ENCODE results near the gene RHOBTB3. TPM values are rescaled to one million over a fixed set of nuclear protein-coding genes. Genes with fewer than 3 reads are reported as not detected.

The RHOBTB3 gene
- total and polyA plus RNA-seq, 10 of the 15 experiments (the other 5 are each of a cell fraction or from before 2014, with no cell fraction given): 3.6 to 42.8 (median 8.4) TPM

GRCh38 chr5:95817430-95817829 lies 86.3 kb downstream of the RHOBTB3 start:
- Histone ChIP-seq H2AFZ (ENCODE audit: control insufficient read depth, low read depth, low read length) (no peak overlapping the region), H3K79me2 (ENCODE audit: control insufficient read depth, insufficient read depth, low read length) (peaks cover 62% of the 10 kb centered on the region), H3K4me2 (ENCODE audit: control insufficient read depth, insufficient read depth) (peak overlapping the region; percentile 95; the same call in 1 of the 2 replicates), H3K4me3 (peak overlapping the region; percentile 87; the same call in 1 of the 2 replicates), H3K9me3 (replicated peaks; ENCODE audit: control insufficient read depth, insufficient read depth, low read length) (no peaks in the 10 kb centered on the region), H4K20me1 (ENCODE audit: control insufficient read depth, insufficient read depth) (no peaks in the 10 kb centered on the region), H3K27me3 (replicated peaks in 1 of 2; ENCODE audit: control insufficient read depth in 2 of 2, insufficient read depth in 2 of 2, low read length in 1 of 2) (no peaks in the 10 kb centered on the region), H3K27ac (ENCODE audit: control insufficient read depth, insufficient read depth) (no peak overlapping the region), H3K36me3 (ENCODE audit: control insufficient read depth in 2 of 2, insufficient read depth in 2 of 2, low read length in 1 of 2) (peaks cover 2 to 24% of the 10 kb centered on the region in 2 experiments), H3K4me1 (ENCODE audit: control insufficient read depth, insufficient read depth, low read length) (peaks cover 7% of the 10 kb centered on the region; the same call in 1 of the 2 replicates), H3K9ac (ENCODE audit: control insufficient read depth, insufficient read depth, low read length) (no peak overlapping the region)
- intact Hi-C loops (cut with micrococcal nuclease; ENCODE audit: unreplicated experiment) (no loop called here), in situ Hi-C loops (cut with MboI) (no loop called here)
- no TSS peak for BruUV-seq (replicated peaks)
- ChIA-PET CTCF (interaction anchor here (3.4 to 11.4 kb wide), 3 partner anchors 9 to 34 kb away, joined by 21 to 145 read pairs (median 102); no protein-coding TSS in a partner anchor), SMC1A (ENCODE audit: uncharacterized antibody, unreplicated experiment) (interaction anchor here (1.1 to 15.2 kb wide), 9 partner anchors 10 to 141 kb away, joined by 3 to 320 read pairs (median 7); no protein-coding TSS in a partner anchor), POLR2A (interaction anchor here (1.0 to 10.1 kb wide), 6 partner anchors 8 to 91 kb away, joined by 3 to 153 read pairs (median 4); no protein-coding TSS in a partner anchor), RAD21 (ENCODE audit: unreplicated experiment) (interaction anchor here (1.1 to 12.7 kb wide), 5 partner anchors 10 to 36 kb away, joined by 3 to 186 read pairs (median 51); no protein-coding TSS in a partner anchor)
- ATAC-seq (no peak), FAIRE-seq (no peak), DNase-seq (ENCODE audit: low read depth, low spot score) (no peak)
- WGBS (ENCODE audit: insufficient coverage, insufficient replicate concordance, low lambda C conversion rate, missing lambda C conversion rate): 92% methylated on average over 12 of the region's 12 CpGs
- TF ChIP-seq BMI1 (IDR thresholded peaks at IDR 0.05; ENCODE audit: borderline replicate concordance) (no peak), NR2F1 (conservative IDR thresholded peaks at IDR 0.05) (no peak), PML (IDR thresholded peaks at IDR 0.05; ENCODE audit: low read length) (no peak), ATF2 (IDR thresholded peaks at IDR 0.05; ENCODE audit: low read length) (no peak), RAD21 (IDR thresholded peaks at IDR 0.05; ENCODE audit: insufficient read depth, low read depth, low read length) (no peak), CHD4 (IDR thresholded peaks at IDR 0.05) (no peak), FOS (IDR thresholded peaks at IDR 0.05; ENCODE audit: borderline replicate concordance, extremely low read depth, insufficient read length) (no peak)
